ENCODE measurements around the gene EPB41L3.

Gene EPB41L3

DNA sequence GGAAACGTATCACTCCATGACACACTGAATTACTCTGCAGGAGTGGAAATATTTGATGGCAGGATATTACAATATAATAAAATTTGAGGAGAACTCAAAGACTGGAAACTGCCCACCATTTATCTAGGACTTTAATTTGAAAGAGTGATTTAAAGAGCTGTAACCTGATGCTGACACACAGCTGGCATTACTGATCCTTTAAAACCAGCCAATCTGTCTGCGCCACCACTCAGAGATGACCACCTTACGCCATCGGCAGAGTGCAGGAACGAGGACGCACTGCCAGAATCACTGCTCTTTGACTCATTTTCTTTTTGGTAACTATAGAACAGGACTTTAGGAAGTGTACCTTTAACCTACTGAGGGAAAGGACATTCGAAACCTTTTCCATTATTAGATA lies 114.1 kb downstream of the EPB41L3 start:
- Histone ChIP-seq H4K20me1 (ENCODE audit: insufficient read depth, low read length) (no peaks in the 10 kb centered on the region), H3K27ac (ENCODE audit: low read depth, low read length, poor library complexity, severe bottlenecking) (no peak overlapping the region), H2AFZ (ENCODE audit: low read length) (no peak overlapping the region), H3K4me2 (ENCODE audit: low read length) (no peak overlapping the region), H3K4me3 (ENCODE audit: low read depth, low read length, poor library complexity, severe bottlenecking) (no peak overlapping the region), H3K9ac (ENCODE audit: low read length) (no peak overlapping the region), H3K9me3 (ENCODE audit: low read length) (no peaks in the 10 kb centered on the region), H3K27me3 (ENCODE audit: insufficient read depth, low read length) (no peaks in the 10 kb centered on the region), H3K9me2 (ENCODE audit: low read depth, low read length) (no peaks in the 10 kb centered on the region), H3F3A (ENCODE audit: insufficient read depth, low read length) (no peaks in the 10 kb centered on the region), H3K4me1 (ENCODE audit: insufficient read depth, low read length, severe bottlenecking) (no peaks in the 10 kb centered on the region), H3K79me2 (ENCODE audit: insufficient read depth, low read length) (no peaks in the 10 kb centered on the region), H3K36me3 (ENCODE audit: insufficient read depth, low read length) (no peaks in the 10 kb centered on the region)
- no peak for TF ChIP-seq EZH2 (IDR thresholded peaks at IDR 0.05; ENCODE audit: borderline replicate concordance, low read length)
- TF ChIP-seq CTCF (IDR thresholded peaks at IDR 0.05; ENCODE audit: low read length) = no peak

DNA sequence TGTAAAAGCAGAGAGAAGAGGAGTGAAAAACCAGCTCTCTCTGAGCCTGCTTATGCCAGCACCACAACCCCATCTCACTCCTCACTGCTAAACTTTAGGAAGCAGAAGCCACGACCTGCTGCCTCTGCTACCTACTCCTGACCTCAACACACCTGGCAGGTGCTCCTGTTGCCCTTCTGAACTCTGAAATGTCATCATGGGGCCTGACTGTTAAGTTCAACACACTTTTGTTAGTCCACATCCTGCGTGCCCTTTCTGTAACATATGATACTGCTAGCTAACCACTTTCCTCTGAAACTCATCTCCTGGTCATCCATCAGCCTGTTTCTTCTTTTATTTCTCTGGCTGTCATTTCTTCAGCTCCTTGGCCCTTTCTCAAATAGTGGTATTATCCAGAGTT lies 118.1 kb downstream of the EPB41L3 start:
- Histone ChIP-seq H3K36me3 (ENCODE audit: insufficient read depth, low read length) (no peaks in the 10 kb centered on the region), H3F3A (ENCODE audit: insufficient read depth, low read length) (no peaks in the 10 kb centered on the region), H3K9ac (ENCODE audit: low read length) (no peak overlapping the region), H3K4me2 (ENCODE audit: low read length) (no peak overlapping the region), H3K27me3 (ENCODE audit: insufficient read depth, low read length) (0 out of 2 replicates have a peak, but pooled peaks cover 3% of the 10 kb centered on the region), H3K9me3 (ENCODE audit: low read length) (no peaks in the 10 kb centered on the region), H4K20me1 (ENCODE audit: insufficient read depth, low read length) (no peaks in the 10 kb centered on the region), H3K4me3 (ENCODE audit: low read depth, low read length, poor library complexity, severe bottlenecking) (no peak overlapping the region), H3K9me2 (ENCODE audit: low read depth, low read length) (no peaks in the 10 kb centered on the region), H3K27ac (ENCODE audit: low read depth, low read length, poor library complexity, severe bottlenecking) (no peak overlapping the region), H3K79me2 (ENCODE audit: insufficient read depth, low read length) (no peaks in the 10 kb centered on the region), H3K4me1 (ENCODE audit: insufficient read depth, low read length, severe bottlenecking) (no peaks in the 10 kb centered on the region), H2AFZ (ENCODE audit: low read length) (no peak overlapping the region)
- TF ChIP-seq CTCF (IDR thresholded peaks at IDR 0.05; ENCODE audit: low read length) = no peak

DNA sequence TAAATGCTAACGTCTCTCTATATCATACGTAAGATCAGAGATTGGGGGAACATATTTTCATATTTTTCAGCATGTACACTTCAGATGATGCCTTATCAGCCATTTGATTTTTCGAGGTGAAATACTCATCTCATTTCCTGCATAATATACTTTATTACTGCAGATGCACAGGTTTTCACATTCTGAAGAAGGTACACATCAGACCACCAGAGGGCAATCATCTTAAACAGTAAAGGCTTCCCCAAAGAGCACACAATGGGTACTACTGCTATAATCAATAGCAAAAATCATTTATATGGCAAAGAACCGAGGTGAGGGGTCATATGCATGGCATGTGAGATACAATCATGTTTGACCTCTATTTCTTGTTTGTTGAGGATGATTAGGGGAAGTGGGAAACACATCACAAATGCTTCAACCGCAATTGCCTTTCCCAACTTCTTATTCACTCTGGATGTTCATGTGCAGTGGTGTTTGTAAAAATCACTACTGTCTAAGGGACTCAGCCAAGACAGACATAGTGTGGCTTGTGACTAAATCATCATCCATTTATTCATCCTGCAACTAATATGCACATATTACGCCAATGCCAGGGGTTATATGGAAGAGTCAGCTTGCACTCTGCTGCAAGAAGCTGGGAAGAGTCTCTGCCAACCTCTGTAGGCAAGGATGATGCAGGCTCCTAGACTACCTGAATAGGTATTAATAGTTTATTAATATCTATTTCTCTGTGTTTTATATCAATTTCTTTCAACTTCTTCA lies 118.7 kb downstream of the EPB41L3 start:
- Histone ChIP-seq H3K4me1 (ENCODE audit: insufficient read depth, low read length, severe bottlenecking) (no peaks in the 10 kb centered on the region), H4K20me1 (ENCODE audit: insufficient read depth, low read length) (no peaks in the 10 kb centered on the region), H3K4me2 (ENCODE audit: low read length) (no peak overlapping the region), H3K27me3 (ENCODE audit: insufficient read depth, low read length) (0 out of 2 replicates have a peak, but pooled peaks cover 4% of the 10 kb centered on the region), H3K9ac (ENCODE audit: low read length) (no peak overlapping the region), H3K9me3 (ENCODE audit: low read length) (no peaks in the 10 kb centered on the region), H3K9me2 (ENCODE audit: low read depth, low read length) (no peaks in the 10 kb centered on the region), H3K27ac (ENCODE audit: low read depth, low read length, poor library complexity, severe bottlenecking) (no peak overlapping the region), H3K4me3 (ENCODE audit: low read depth, low read length, poor library complexity, severe bottlenecking) (no peak overlapping the region), H2AFZ (ENCODE audit: low read length) (no peak overlapping the region), H3K79me2 (ENCODE audit: insufficient read depth, low read length) (no peaks in the 10 kb centered on the region), H3F3A (ENCODE audit: insufficient read depth, low read length) (no peaks in the 10 kb centered on the region), H3K36me3 (ENCODE audit: insufficient read depth, low read length) (no peaks in the 10 kb centered on the region)
- TF ChIP-seq EZH2 (IDR thresholded peaks at IDR 0.05; ENCODE audit: borderline replicate concordance, low read length) = no peak
- peak; percentile 84 for TF ChIP-seq CTCF (IDR thresholded peaks at IDR 0.05; ENCODE audit: low read length)

Measured in OCI-LY1 (cell line).